ENCODE data around the gene PAGE2.
"Not testable (repeated sequence)": the region's sequence is repeated elsewhere in the genome, so short reads cannot be mapped to it uniquely, and the experiment has no call there.

The PAGE2 gene

DNA sequence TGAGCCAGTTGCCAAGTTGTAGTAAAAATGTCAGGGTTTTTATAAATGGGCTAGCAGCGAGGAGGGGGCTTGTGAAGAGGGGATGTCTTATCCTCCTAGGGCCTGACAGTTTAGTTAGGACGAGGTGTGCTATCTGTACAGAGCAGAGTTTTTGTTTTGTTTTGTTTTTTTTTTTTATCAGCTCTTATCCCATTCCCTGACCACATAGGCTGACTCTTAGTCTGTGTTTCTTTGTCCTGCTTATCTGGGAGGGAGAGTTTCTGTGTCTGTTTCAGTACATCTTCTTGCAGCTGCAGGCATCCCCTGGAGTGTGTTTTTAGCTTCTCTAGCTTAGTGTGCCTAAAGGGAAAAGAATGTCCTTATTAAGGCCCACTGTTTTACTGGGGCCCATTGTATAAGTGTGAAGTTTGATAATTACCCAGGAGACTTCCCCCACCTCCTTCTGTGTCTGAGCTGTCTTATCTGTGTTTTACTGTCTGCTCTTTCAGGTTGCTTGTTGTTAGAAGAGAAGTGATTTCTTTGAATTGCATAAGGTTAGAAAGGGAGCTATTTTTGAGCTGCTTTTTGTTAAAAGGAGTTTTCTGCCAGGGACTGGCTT lies 32.0 kb downstream of the PAGE2 start:
- in situ Hi-C loops (cut with MboI; ENCODE audit: low sequenced_read_pairs) = no loop called here

DNA sequence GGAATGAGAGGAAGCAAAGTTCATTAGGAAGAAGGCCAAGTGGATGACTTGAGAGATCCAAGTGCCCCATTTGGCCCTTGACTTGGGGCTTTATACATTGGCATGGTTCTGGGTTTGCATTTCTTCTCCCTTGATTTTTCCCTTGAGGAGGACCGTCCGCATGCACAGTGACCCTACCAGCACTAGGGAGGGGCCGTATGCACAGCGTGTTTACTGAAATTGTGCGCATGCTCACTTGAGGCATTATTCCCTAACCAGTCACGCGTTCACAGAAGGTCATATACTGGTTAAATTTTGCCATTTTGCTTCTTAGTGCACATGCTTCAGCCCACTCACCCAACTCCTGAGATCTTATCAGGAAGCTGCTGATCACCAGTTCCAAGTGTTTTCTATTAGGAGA lies 35.1 kb downstream of the PAGE2 start:
- in situ Hi-C loops (cut with MboI; ENCODE audit: low sequenced_read_pairs) = no loop called here

DNA sequence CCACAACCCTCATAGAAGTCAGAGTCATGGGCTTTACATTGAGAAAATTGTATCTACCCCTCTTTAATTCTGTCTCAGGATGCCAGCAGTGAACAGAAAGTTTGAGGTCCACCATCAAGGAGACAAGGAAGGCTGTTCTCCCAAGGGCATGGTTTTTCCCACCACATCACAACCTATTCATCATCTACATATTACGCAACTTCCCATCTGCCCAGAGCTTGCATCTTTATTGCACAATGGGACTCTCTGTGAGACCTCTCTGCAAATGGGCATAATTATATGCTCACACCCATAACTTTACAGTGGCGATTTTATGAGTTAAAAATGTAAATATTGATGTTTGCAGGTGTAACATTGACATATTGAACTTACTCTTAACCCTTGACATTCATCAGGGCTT lies 38.9 kb downstream of the PAGE2 start:
- in situ Hi-C loops (cut with MboI; ENCODE audit: low sequenced_read_pairs) = no loop called here

DNA sequence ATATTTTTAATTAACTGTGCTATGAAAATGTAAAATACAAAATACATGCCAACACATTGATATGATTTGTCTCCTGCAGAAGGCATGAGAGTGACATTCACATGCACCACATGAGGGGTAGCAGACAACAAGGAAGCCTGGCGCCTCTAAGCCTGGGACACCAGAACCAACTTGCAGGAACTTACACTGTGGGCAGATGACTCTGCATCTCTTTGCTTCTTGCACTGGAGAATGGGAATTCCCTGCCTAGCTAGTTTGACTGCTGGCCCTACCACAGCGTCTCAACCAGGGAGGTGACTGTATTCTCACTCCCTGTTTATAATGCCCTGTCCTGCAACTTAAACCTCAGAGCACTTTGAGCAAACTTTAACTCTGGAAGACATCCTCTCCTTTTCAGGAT lies 40.5 kb downstream of the PAGE2 start:
- in situ Hi-C loops (cut with MboI; ENCODE audit: low sequenced_read_pairs) = no loop called here

DNA sequence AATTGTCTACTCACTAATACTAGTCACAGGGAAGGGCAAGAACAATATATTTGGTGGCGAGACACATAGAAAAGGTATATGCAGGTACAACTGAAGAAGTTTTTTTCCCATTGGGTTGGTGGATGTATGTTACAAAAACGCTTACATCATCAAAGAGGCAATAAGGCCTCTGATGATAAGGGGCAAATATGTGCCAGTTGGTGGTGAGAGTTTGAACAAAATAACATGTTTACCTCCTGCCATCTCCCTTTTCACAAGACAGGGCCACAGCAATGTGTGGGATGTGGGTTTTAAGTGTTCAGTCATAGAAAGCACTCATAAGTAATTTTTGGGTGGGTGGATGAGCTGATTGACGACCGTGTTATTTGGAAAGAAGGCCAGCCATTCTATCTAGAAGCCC lies 41.7 kb downstream of the PAGE2 start:
- in situ Hi-C loops (cut with MboI; ENCODE audit: low sequenced_read_pairs) = no loop called here

DNA sequence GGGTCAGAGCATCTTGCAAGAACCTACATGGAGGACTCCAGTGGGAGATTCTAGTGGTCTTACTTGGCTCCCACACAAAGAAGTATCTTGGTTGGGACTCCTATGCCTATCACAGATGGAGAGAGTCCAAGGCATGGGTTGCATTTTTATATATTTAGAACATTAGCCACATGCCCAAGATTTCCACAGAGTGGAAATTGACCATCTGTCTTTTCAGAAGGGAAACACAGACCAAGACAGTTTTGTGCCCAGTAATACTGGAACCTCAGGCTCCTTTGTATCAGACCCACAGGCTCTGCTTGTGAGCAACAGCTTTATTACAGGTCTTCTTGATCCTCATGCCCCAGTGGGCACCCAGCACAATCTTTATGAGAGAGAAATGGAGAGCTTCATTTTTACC lies 43.6 kb downstream of the PAGE2 start:
- in situ Hi-C loops (cut with MboI; ENCODE audit: low sequenced_read_pairs) = no loop called here

DNA sequence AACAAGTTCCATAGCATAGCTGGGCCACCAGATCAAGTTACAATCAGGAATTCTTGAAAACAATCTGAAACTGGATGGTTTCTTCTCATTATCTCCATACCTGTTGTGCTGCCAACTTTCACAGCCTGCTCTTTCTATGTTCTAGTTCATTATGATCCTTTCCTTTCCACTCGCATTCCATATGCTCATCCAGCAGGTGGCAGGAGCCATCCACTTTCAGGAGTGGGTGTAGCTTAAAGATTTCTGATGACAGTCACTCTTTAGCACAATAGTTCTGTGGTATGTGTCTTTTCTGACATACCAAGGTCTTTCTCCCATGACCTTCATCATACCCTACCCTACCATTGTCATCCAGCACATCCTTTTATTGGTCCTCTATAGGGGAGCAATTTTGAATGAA lies 46.4 kb downstream of the PAGE2 start:
- in situ Hi-C loops (cut with MboI; ENCODE audit: low sequenced_read_pairs) = no loop called here

DNA sequence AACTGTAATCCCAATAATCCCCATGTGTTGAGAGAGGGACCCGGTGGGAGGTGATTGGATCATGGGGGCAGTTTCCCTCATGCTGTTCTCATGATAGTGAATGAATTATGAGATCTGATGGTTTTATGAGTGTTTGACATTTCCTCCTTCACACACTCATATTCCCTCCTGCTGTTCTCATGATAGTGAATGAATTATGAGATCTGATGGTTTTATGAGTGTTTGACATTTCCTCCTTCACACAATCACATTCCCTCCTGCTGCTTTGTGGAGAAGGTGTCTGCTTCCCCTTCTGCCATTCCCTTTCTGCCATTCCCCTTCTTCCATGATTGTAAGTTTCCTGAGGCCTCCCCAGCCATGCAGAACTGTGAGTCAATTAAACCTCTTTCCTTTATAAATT lies 52.0 kb downstream of the PAGE2 start:
- in situ Hi-C loops (cut with MboI; ENCODE audit: low sequenced_read_pairs) = not testable (repeated sequence)

All from HL-60/S4 treated with phorbol 12-myristate 13-acetate at 8.2 ng/mL for 4 days and 3 days (cell line).